GM10266 (cell line): ENCODE data around the gene BCL2.

Experiments used
- DNase-seq: peaks from one replicate; pipeline ENCODE4 v3.0.0; 2012; ENCODE audit errors: extremely low spot score
- CTCF ChIP-seq: IDR thresholded peaks from 2 replicates; pipeline ENCODE4 v1.5.1; 2012; ENCODE audit warnings: mild to moderate bottlenecking, low read depth; ENCODE audit not compliant: control insufficient read depth, insufficient read depth; ENCODE audit errors: missing control alignments

BCL2 gene

GRCh38 chr18:63148449-63149301 lies 170.9 kb downstream of the BCL2 start:
- DNase-seq, result no peak

GRCh38 chr18:63147973-63148372 lies 171.6 kb downstream of the BCL2 start:
- TF ChIP-seq CTCF, result no peak
- no peak for DNase-seq

More at GRCh38 chr18:63148449-63149301, 170.9 kb downstream of the BCL2 start:
- TF ChIP-seq CTCF, result no peak

- no peak for TF ChIP-seq CTCF
- DNase-seq, result no peak
Measured at GRCh38 chr18:63146828-63147409, 172.7 kb downstream of the BCL2 start.

GRCh38 chr18:63145851-63146555 lies 173.6 kb downstream of the BCL2 start:
- no peak for DNase-seq
- no peak for TF ChIP-seq CTCF

GRCh38 chr18:63145166-63145850 lies 174.3 kb downstream of the BCL2 start:
- no peak for TF ChIP-seq CTCF
- DNase-seq, result no peak

GRCh38 chr18:63144748-63145147 lies 174.8 kb downstream of the BCL2 start:
- no peak for DNase-seq
- no peak for TF ChIP-seq CTCF

- TF ChIP-seq CTCF, result no peak
Measured at GRCh38 chr18:63143330-63143771, 176.2 kb downstream of the BCL2 start.

More at GRCh38 chr18:63143330-63143771, 176.2 kb downstream of the BCL2 start:
- DNase-seq, result no peak
